Gastrocnemius medialis (tissue), 4 donors: ENCODE results near the gene GALNT17. TPM values are rescaled to one million over a fixed set of nuclear protein-coding genes. Genes with fewer than 3 reads are reported as not detected.

ENCODE experiments used
- ATAC-seq, 2 donors: fragments of 150-250 bp; one replicate each; pipeline ENCODE4 v1.9.1; 2016
- DNase-seq, 2 donors: peaks; one replicate each; pipeline ENCODE4 v3.0.0-alpha.2; 2019
- H3K27ac ChIP-seq, 4 donors: fragments of 200-600 bp; sonication (generic); 1 replicate in 1 of 4; 2 replicates in 3 of 4; pipeline ENCODE4 v1.5.1; 2016 to 2018; ENCODE audit warnings: mild to moderate bottlenecking in 2 of 4, moderate library complexity in 1 of 4
- H3K27me3 ChIP-seq, 3 donors: fragments of 200-600 bp; sonication (generic) in 2 of 3; 1 replicate in 1 of 3; 2 replicates in 2 of 3; pipeline versions ENCODE4 v1.5.1 to v1.6.0; 2016 to 2019; ENCODE audit warnings: mild to moderate bottlenecking in 1 of 3, moderate library complexity in 1 of 3
- H3K36me3 ChIP-seq, 2 donors: fragments of 200-600 bp; sonication (generic) in 1 of 2; one replicate each; pipeline ENCODE4 v1.5.1; 2017 to 2018
- H3K4me1 ChIP-seq, 2 donors: fragments of 200-600 bp; sonication (generic) in 1 of 2; one replicate each; pipeline ENCODE4 v1.5.1; 2016 to 2017; ENCODE audit warnings: mild to moderate bottlenecking in 2 of 2
- H3K4me3 ChIP-seq, 4 donors: fragments of 200-600 bp; sonication (generic) in 3 of 4; 1 replicate in 1 of 4; 2 replicates in 3 of 4; pipeline ENCODE4 v1.5.1; 2016 to 2019; ENCODE audit warnings: mild to moderate bottlenecking in 2 of 4
- H3K9me3 ChIP-seq, 3 donors: fragments of 200-600 bp; sonication (generic) in 2 of 3; 1 replicate in 1 of 3; 2 replicates in 2 of 3; pipeline ENCODE4 v1.5.1; 2016 to 2019
- POLR2A ChIP-seq, 2 donors: fragments of 450-650 bp; IDR thresholded peaks; one replicate each; pipeline ENCODE4 v1.6.1; 2017; ENCODE audit warnings: antibody characterized with exemption in 2 of 2, mild to moderate bottlenecking in 2 of 2, moderate library complexity in 2 of 2
- in situ Hi-C, 4 donors: fragments of 200-750 bp; cut with MboI; loops; one replicate each; pipeline versions ENCODE4 v1.15.0 to v1.8.0; 2017; ENCODE audit warnings: low sequenced_read_pairs in 4 of 4
- intact Hi-C: fragments of 100-400 bp; cut with DNase I; formaldehyde crosslinking; loops from one replicate; pipeline ENCODE4 v1.15.1; 2023; ENCODE audit warnings: low total_unique reads
- total RNA-seq, 4 donors: library from RNA; depleted of rRNA; stranded (reverse); fragments of >200 nt; gene quantifications; one replicate each; pipeline versions ENCODE4 v1.1.0 to v1.2.3, GENCODE V29; 2016
- TF ChIP-seq, protein P1 (sequence below), 5 experiments: fragments of 450-650 bp in 3 of 5; fragments of 200-600 bp in 2 of 5; sonication (generic) in 2 of 5; IDR thresholded peaks in 4 of 5; conservative IDR thresholded peaks in 1 of 5; 1 replicate in 4 of 5; 2 replicates in 1 of 5; pipeline ENCODE4 v1.5.1; 2016 to 2019; ENCODE audit warnings: antibody characterized with exemption in 5 of 5, mild to moderate bottlenecking in 3 of 5, moderate library complexity in 3 of 5

GALNT17 gene
- total RNA-seq, 4 donors from 2014 or later, result 1.9 to 13.0 (median 12.3) TPM

DNA sequence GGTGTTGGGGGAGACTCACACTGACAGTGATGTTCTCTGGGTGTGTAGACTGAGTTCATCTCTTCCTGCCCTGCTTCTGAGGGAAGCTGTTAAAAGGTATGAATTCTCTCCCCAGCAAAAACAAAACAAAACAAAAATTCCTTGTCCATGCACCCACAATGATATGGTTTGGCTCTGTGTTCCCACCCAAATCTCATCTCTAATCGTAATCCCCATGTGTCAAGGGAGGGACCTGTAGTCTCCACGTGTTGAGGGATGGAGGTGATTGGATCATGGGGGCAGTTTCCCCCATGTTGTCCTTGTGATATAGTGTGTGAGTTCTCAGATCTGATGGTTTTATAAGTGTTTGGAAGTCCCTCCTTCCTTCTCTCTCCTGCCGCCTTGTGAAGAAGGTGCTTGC lies 245.5 kb downstream of the GALNT17 start:
- Histone ChIP-seq H3K36me3 (no peaks in the 10 kb centered on the region), H3K4me1 (no peaks in the 10 kb centered on the region), H3K9me3 (no peaks in the 10 kb centered on the region), H3K27ac (no peak overlapping the region), H3K27me3 (no peaks in the 10 kb centered on the region), H3K4me3 (no peak overlapping the region)
- in situ Hi-C loops, result no loop called here
- DNase-seq (no peak), ATAC-seq (no peak)
- no peak for TF ChIP-seq POLR2A (IDR thresholded peaks at IDR 0.05)
- TF ChIP-seq, protein P1, sequence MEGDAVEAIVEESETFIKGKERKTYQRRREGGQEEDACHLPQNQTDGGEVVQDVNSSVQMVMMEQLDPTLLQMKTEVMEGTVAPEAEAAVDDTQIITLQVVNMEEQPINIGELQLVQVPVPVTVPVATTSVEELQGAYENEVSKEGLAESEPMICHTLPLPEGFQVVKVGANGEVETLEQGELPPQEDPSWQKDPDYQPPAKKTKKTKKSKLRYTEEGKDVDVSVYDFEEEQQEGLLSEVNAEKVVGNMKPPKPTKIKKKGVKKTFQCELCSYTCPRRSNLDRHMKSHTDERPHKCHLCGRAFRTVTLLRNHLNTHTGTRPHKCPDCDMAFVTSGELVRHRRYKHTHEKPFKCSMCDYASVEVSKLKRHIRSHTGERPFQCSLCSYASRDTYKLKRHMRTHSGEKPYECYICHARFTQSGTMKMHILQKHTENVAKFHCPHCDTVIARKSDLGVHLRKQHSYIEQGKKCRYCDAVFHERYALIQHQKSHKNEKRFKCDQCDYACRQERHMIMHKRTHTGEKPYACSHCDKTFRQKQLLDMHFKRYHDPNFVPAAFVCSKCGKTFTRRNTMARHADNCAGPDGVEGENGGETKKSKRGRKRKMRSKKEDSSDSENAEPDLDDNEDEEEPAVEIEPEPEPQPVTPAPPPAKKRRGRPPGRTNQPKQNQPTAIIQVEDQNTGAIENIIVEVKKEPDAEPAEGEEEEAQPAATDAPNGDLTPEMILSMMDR (IDR thresholded peaks at IDR 0.05 in 4 of 5, conservative IDR thresholded peaks at IDR 0.05 in 1 of 5), result no peak
- intact Hi-C loops, result no loop called here

DNA sequence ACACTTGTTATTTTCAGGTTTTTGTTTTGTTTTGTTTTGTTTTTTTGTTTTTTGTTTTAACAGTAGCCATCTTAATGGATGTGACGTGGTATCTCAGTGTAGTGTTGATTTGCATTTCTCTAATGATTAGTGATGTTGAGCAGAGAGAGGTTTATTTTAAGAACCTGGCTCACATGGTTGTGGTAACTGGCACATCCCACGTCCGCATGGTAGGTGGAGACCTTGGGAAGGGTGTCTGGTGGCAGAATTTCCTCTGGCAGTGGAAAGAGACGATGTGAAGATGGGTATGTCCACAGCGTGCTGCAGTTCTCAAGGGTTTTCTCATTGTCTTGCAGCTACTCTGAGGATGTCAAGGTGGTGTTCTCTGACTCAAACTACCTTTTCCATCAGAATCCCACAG lies 252.2 kb downstream of the GALNT17 start:
- no peak for DNase-seq

DNA sequence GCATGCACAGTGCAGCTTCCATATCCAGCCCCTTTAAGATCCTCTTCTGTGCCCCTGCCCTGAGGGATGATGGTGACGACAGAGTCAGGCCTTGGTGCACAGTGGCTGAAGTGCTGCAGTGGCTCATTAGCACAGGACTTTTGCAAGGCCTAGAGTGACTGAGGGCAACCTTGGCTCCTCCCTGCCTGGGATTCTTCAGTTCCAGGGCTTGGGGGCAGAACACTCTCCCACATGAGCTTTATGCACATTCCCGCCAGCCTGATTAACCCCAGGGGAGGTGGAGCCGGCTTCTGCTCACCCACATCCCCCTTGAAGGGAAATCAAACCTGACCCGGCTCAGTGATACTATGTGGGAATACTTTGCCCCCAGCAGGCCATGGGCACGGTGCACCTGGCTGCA lies 253.4 kb downstream of the GALNT17 start:
- TF ChIP-seq, protein P1 (IDR thresholded peaks at IDR 0.05 in 4 of 5, conservative IDR thresholded peaks at IDR 0.05 in 1 of 5), result no peak
- TF ChIP-seq POLR2A (IDR thresholded peaks at IDR 0.05), result no peak

More for the DNA sequence above, 252.2 kb downstream of the GALNT17 start:
- no peak for ATAC-seq
- H3K4me1 ChIP-seq, result no peaks in the 10 kb centered on the region
- in situ Hi-C loops (no loop called here), intact Hi-C loops (no loop called here)
- no peaks in the 10 kb centered on the region for H3K27me3 ChIP-seq
- H3K9me3 ChIP-seq, result no peaks in the 10 kb centered on the region
- TF ChIP-seq, protein P1 (IDR thresholded peaks at IDR 0.05 in 4 of 5, conservative IDR thresholded peaks at IDR 0.05 in 1 of 5), result no peak
- no peak for TF ChIP-seq POLR2A (IDR thresholded peaks at IDR 0.05)
- H3K27ac ChIP-seq, result no peak overlapping the region
- H3K36me3 ChIP-seq, result no peaks in the 10 kb centered on the region
- H3K4me3 ChIP-seq, result no peak overlapping the region

DNA sequence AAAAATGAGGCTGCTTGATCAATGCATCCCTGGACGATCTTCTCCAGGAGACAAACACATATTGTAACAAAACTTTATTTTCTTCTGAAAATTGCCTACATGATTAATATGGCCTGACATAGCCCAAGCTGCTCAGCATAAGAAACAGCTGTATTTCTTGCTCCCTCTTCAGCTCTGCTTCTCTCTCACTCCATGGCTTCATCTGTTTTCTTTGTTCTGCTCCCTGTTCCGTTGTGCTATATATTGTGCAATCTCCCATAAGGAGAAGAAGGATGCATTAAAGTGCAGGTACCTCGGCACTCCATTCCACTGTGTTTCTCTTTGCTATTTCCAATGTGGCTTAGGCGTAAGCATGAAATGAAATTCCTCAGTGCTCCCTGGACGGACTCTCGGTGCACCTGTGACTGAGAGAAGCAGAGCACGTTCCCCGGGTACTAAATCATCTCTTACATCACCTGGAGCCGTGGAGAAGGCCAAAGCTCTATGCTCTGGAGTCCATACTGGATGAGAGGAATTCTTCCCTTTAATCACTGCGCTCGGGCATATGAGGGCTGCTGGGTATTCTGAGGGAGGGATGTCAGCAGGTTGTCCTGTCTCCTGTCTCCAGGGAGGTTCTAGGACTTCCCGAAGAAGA lies 254.3 kb downstream of the GALNT17 start:
- ATAC-seq (no peak), DNase-seq (no peak)
- Histone ChIP-seq H3K27ac (no peak overlapping the region), H3K9me3 (no peaks in the 10 kb centered on the region), H3K4me1 (no peaks in the 10 kb centered on the region), H3K36me3 (no peaks in the 10 kb centered on the region), H3K27me3 (no peaks in the 10 kb centered on the region), H3K4me3 (no peak overlapping the region)
- in situ Hi-C loops, result no loop called here
- TF ChIP-seq POLR2A (IDR thresholded peaks at IDR 0.05), result no peak
- intact Hi-C loops, result no loop called here

More for the DNA sequence above, 253.4 kb downstream of the GALNT17 start:
- intact Hi-C loops, result no loop called here
- H3K4me3 ChIP-seq, result no peak overlapping the region
- DNase-seq, result no peak
- H3K27me3 ChIP-seq, result no peaks in the 10 kb centered on the region
- H3K4me1 ChIP-seq, result no peaks in the 10 kb centered on the region
- H3K36me3 ChIP-seq, result no peaks in the 10 kb centered on the region
- no peak for ATAC-seq
- H3K9me3 ChIP-seq, result no peaks in the 10 kb centered on the region
- in situ Hi-C loops, result no loop called here
- no peak overlapping the region for H3K27ac ChIP-seq

DNA sequence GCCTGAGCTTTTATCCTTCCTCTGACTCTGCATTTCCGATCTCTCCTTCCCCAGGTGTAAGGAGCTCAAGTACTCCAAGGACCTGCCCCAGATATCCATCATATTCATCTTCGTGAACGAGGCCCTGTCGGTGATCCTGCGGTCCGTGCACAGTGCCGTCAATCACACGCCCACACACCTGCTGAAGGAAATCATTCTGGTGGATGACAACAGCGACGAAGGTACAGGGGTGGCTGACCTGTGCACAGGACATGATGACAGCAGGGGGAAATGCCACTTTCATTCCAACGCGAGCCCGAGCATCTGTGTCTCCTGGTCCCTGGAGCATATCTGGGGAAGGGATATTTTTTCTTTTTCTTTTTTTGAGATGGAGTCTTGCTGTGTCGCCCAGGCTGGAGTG lies 256.2 kb downstream of the GALNT17 start:
- Histone ChIP-seq H3K27me3 (no peaks in the 10 kb centered on the region), H3K4me1 (no peaks in the 10 kb centered on the region), H3K9me3 (no peaks in the 10 kb centered on the region), H3K36me3 (no peaks in the 10 kb centered on the region), H3K4me3 (no peak overlapping the region), H3K27ac (no peak overlapping the region)
- in situ Hi-C loops, result no loop called here
- TF ChIP-seq POLR2A (IDR thresholded peaks at IDR 0.05), result no peak
- TF ChIP-seq, protein P1 (IDR thresholded peaks at IDR 0.05 in 4 of 5, conservative IDR thresholded peaks at IDR 0.05 in 1 of 5), result no peak
- intact Hi-C loops, result no loop called here
- ATAC-seq (no peak), DNase-seq (no peak)
